ENCODE data around the gene MYO1A. TPM values are rescaled to one million over a fixed set of nuclear protein-coding genes. Genes with fewer than 3 reads are reported as not detected.

Gene MYO1A
- total and polyA plus RNA-seq, 2 donors from 2014 or later = 0.25 to 0.77 TPM

DNA sequence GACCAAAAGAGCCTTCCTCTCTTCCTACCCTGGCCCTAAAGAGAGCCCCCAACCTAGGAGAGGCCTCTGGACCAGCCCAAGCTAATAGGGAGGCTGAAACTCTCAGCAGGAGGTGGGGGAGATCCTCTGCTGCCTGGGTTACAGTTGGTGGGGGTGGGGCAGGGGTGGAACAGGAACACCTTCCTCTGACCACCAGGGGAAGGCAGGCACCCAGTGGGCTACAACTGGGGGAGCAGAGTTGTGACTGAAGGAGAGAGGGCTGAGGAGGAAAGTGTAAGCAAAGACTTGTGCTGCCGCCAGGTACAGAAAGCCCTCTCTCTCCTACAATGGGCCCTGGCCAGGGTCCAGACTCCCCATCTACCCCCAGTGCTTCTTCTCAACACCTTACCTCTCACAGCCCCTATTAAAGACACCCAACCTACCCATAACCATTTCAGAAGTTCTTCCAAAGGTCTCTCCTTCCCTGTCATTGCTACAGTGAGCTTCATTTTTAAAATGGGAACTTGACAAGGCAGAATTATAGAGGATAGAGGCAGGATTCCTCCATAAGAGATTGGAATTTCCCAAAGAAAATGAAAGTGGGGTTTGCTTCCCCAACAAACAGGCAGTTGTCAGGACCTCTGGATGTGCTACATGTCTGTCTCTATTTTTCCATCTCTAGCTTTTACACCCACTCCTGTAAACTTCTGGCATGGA is 1.4 kb downstream of the MYO1A start:
- Histone ChIP-seq H3K4me1 (ENCODE audit: control insufficient read depth in 2 of 3, insufficient read depth in 2 of 3, low read depth in 1 of 3, low read length in 3 of 3) (no peaks in the 10 kb centered on the region), H3K36me3 (ENCODE audit: control insufficient read depth in 2 of 3, insufficient read depth in 3 of 3, low read length in 3 of 3) (no peaks in the 10 kb centered on the region), H3K9me3 (ENCODE audit: control insufficient read depth in 2 of 3, insufficient read depth in 1 of 3, low read length in 3 of 3) (no peaks in the 10 kb centered on the region), H3K9ac (ENCODE audit: low read length in 3 of 3) (no peak overlapping the region), H3K27ac (ENCODE audit: low read depth in 2 of 2, low read length in 2 of 2) (no peak overlapping the region), H3K4me3 (ENCODE audit: low read length in 3 of 3) (no peak overlapping the region), H3K27me3 (ENCODE audit: control insufficient read depth, insufficient read depth, low read length) (no peaks in the 10 kb centered on the region)
- DNase-seq (no peak), FAIRE-seq (no peak)
- TF ChIP-seq, protein P1, sequence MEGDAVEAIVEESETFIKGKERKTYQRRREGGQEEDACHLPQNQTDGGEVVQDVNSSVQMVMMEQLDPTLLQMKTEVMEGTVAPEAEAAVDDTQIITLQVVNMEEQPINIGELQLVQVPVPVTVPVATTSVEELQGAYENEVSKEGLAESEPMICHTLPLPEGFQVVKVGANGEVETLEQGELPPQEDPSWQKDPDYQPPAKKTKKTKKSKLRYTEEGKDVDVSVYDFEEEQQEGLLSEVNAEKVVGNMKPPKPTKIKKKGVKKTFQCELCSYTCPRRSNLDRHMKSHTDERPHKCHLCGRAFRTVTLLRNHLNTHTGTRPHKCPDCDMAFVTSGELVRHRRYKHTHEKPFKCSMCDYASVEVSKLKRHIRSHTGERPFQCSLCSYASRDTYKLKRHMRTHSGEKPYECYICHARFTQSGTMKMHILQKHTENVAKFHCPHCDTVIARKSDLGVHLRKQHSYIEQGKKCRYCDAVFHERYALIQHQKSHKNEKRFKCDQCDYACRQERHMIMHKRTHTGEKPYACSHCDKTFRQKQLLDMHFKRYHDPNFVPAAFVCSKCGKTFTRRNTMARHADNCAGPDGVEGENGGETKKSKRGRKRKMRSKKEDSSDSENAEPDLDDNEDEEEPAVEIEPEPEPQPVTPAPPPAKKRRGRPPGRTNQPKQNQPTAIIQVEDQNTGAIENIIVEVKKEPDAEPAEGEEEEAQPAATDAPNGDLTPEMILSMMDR (IDR thresholded peaks at IDR 0.05; ENCODE audit: borderline replicate concordance, extremely low read depth, insufficient read depth) = no peak
- intact Hi-C loops (cut with DNase I) = no loop called here

DNA sequence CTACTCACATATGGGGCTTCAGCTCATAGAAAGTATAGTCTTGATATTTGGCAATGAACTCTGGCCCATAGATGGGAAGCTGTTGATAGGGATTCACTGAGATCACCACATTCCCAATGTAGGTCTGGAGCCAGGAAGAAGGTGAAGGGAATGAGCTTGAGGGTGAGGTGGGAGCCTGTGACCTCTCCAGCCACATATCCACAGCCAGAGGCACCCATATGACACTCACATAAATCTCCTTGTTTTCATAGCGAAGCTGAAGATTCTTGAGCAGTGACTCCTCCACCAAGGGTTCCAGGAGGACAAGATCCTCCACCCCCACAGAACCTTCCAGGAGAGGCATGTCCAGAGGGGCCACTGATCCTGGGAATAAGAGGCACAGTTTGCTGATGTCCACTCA is 1.9 kb downstream of the MYO1A start:
- intact Hi-C loops (cut with DNase I) = no loop called here
- no peak overlapping the region for H3K27ac ChIP-seq (ENCODE audit: low read depth in 2 of 2, low read length in 2 of 2)
- no peaks in the 10 kb centered on the region for H3K9me3 ChIP-seq (ENCODE audit: control insufficient read depth in 2 of 3, insufficient read depth in 1 of 3, low read length in 3 of 3)
- no peaks in the 10 kb centered on the region for H3K27me3 ChIP-seq (ENCODE audit: control insufficient read depth, insufficient read depth, low read length)
- no peaks in the 10 kb centered on the region for H3K4me1 ChIP-seq (ENCODE audit: control insufficient read depth in 2 of 3, insufficient read depth in 2 of 3, low read depth in 1 of 3, low read length in 3 of 3)
- TF ChIP-seq, protein P1 (IDR thresholded peaks at IDR 0.05; ENCODE audit: borderline replicate concordance, extremely low read depth, insufficient read depth) = no peak
- FAIRE-seq (no peak), DNase-seq (no peak)
- no peaks in the 10 kb centered on the region for H3K36me3 ChIP-seq (ENCODE audit: control insufficient read depth in 2 of 3, insufficient read depth in 3 of 3, low read length in 3 of 3)
- H3K4me3 ChIP-seq (ENCODE audit: low read length in 3 of 3) = no peak overlapping the region
- no peak overlapping the region for H3K9ac ChIP-seq (ENCODE audit: low read length in 3 of 3)

DNA sequence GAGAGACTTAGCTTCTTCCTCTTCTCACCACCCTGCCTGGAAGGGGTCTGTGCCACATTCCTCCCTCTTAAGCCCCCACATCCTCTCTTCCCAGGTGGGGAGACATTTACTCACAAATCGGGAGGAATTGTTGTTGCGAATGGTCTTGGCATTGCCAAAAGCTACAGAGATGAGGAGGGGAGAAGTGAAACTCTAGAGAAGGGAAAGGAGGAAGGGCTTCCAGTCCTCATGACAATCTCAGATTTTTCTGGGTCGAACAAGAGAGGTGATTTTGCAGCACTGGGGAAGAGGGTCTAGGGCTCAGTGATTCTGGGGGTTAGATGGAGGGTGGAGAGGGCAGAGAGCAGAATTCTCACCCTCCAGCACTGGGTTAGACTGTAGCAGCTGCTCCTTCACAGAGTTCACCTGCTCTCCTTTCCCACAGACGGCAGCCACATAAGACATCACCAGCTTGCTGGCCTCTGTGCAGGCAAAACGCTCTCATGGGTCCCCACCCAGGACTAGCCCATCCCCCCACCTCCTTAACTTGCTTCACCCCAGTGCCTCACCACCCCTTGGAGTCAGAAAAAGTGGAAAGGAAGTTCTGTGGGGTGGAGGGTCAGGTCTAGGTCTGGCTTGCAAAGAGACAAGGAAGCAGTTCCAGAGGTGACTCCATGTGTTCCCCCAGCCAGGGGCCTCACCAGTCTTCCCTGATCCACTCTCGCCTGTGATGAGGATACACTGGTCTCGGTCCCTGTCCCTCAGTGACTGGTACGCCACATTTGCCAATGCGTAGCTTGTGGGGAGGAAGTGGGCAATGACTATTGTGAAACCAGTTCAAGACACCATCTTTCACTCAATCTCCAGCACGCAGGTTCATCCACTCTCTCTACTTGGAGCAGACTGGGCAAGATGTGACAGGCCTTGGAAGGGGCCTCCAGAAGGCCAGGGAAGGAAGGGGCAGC is 2.7 kb downstream of the MYO1A start:
- H3K9ac ChIP-seq (ENCODE audit: low read length in 3 of 3) = no peak overlapping the region

More for the DNA sequence above, 2.7 kb downstream of the MYO1A start:
- no peak overlapping the region for H3K4me3 ChIP-seq (ENCODE audit: low read length in 3 of 3)
- FAIRE-seq = no peak
- H3K27ac ChIP-seq (ENCODE audit: low read depth in 2 of 2, low read length in 2 of 2) = no peak overlapping the region
- intact Hi-C loops (cut with DNase I) = no loop called here
- H3K36me3 ChIP-seq (ENCODE audit: control insufficient read depth in 2 of 3, insufficient read depth in 3 of 3, low read length in 3 of 3) = no peaks in the 10 kb centered on the region
- no peaks in the 10 kb centered on the region for H3K9me3 ChIP-seq (ENCODE audit: control insufficient read depth in 2 of 3, insufficient read depth in 1 of 3, low read length in 3 of 3)
- H3K4me1 ChIP-seq (ENCODE audit: control insufficient read depth in 2 of 3, insufficient read depth in 2 of 3, low read depth in 1 of 3, low read length in 3 of 3) = no peaks in the 10 kb centered on the region
- TF ChIP-seq, protein P1 (IDR thresholded peaks at IDR 0.05; ENCODE audit: borderline replicate concordance, extremely low read depth, insufficient read depth) = no peak
- H3K27me3 ChIP-seq (ENCODE audit: control insufficient read depth, insufficient read depth, low read length) = no peaks in the 10 kb centered on the region
- DNase-seq = no peak

All from kidney (tissue), 14 donors.